Measurements from ENCODE around the gene PDGFB.

DNA sequence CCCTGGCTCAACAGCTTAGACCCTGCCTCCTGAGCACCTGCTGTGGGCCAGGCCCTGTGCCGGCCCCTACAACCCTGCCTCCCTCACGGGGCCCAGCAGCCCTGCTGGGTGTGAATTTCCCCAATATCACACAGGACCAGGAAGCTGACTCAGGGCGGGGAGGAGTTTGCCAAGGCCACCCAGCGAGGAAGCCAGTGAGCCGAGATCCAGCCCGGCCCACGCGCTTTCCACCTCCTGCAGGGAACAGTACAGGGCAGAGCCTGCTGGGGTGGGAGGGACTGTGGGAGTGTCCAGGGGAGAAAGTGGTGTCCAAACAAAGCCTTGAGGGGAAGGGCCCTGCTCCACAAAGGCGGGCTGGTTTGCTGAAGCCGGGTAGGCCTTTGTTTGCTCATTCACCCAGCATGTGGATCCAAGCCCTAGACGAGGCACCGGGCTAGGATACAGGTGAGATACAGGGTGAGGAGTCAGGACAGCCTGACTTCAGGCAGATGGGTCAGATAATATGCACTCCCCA, 47.8 kb upstream of the PDGFB start:
- no peak for TF ChIP-seq YY1 (IDR thresholded peaks at IDR 0.05; ENCODE audit: insufficient read depth, insufficient read length)
- TF ChIP-seq ZNF274 (IDR thresholded peaks at IDR 0.05; ENCODE audit: low read depth, low read length), result no peak

Data from NT2/D1 (cell line).